WTC11 (cell line): ENCODE results near the gene RAI1. TPM values are rescaled to one million over a fixed set of nuclear protein-coding genes. Genes with fewer than 3 reads are reported as not detected.

Experiments
- ATAC-seq: fragments of 200-7000 bp; cut with Tn5 transposase; 2 replicates; pipeline ENCODE4 v1.10.0; 2021; ENCODE audit warnings: mild to moderate bottlenecking, moderate library complexity
- CTCF ChIA-PET: fragments of 300-600 bp; sonication (Branson Sonifier 250); formaldehyde crosslinking; loops from one replicate; lab custom pipeline; 2021; ENCODE audit warnings: antibody characterized with exemption; lab: Charles Lee
- POLR2A ChIA-PET: fragments of 350-600 bp; sonication (Branson Sonifier 250); formaldehyde crosslinking; loops from one replicate; lab custom pipeline; 2021; ENCODE audit warnings: antibody characterized with exemption; lab: Charles Lee
- DNase-seq: peaks from one replicate; pipeline ENCODE4 v3.0.0; 2021; ENCODE audit warnings: low spot score
- H3K27ac Mint-ChIP-seq: 2 replicates; pipeline ENCODE4 v1.8.0; 2021; ENCODE audit warnings: mixed read lengths
- H3K27me3 Mint-ChIP-seq: 2 replicates; pipeline ENCODE4 v1.8.0; 2021; ENCODE audit warnings: low read depth, mild to moderate bottlenecking, moderate library complexity, mixed read lengths
- H3K36me3 Mint-ChIP-seq: 2 replicates; pipeline ENCODE4 v1.8.0; 2021; ENCODE audit warnings: mixed read lengths
- H3K4me1 Mint-ChIP-seq: 2 replicates; pipeline ENCODE4 v1.8.0; 2022; ENCODE audit warnings: mixed read lengths
- H3K4me3 Mint-ChIP-seq: 2 replicates; pipeline ENCODE4 v1.8.0; 2021; ENCODE audit warnings: mild to moderate bottlenecking, moderate library complexity, mixed read lengths
- H3K9me3 Mint-ChIP-seq: 2 replicates; pipeline ENCODE4 v1.8.0; 2021; ENCODE audit warnings: mixed read lengths
- CREB1 ChIP-seq: sonication (generic); formaldehyde crosslinking; IDR thresholded peaks from 2 replicates; pipeline ENCODE4 v1.8.0; 2023; ENCODE audit warnings: mild to moderate bottlenecking, missing genetic modification reagents
- EMX1 ChIP-seq: fragments of 250-450 bp; sonication (Bioruptor Pico); IDR thresholded peaks from 2 replicates; pipeline ENCODE4 v1.8.0; 2021; ENCODE audit warnings: mild to moderate bottlenecking
- FOXP1 ChIP-seq: sonication (generic); formaldehyde crosslinking; IDR thresholded peaks from 2 replicates; pipeline ENCODE4 v1.8.0; 2022; ENCODE audit warnings: missing genetic modification reagents, mild to moderate bottlenecking, moderate library complexity, borderline replicate concordance
- JAZF1 ChIP-seq: fragments of 250-450 bp; sonication (Bioruptor Pico); IDR thresholded peaks from 2 replicates; pipeline ENCODE4 v1.9.0; 2021; ENCODE audit warnings: moderate library complexity, mild to moderate bottlenecking, inconsistent platforms
- MXD4 ChIP-seq: fragments of 250-450 bp; sonication (Bioruptor Pico); IDR thresholded peaks from 2 replicates; pipeline ENCODE4 v1.8.0; 2021; ENCODE audit warnings: mild to moderate bottlenecking, moderate library complexity, borderline replicate concordance
- NFYB ChIP-seq: sonication (generic); formaldehyde crosslinking; conservative IDR thresholded peaks from 2 replicates; pipeline ENCODE4 v1.8.0; 2022; ENCODE audit warnings: low read depth, missing genetic modification reagents
- NR1H2 ChIP-seq: sonication (generic); formaldehyde crosslinking; IDR thresholded peaks from 2 replicates; pipeline ENCODE4 v1.9.0; 2021; ENCODE audit warnings: mild to moderate bottlenecking, moderate library complexity, missing genetic modification reagents
- NR3C1 ChIP-seq: sonication (generic); formaldehyde crosslinking; conservative IDR thresholded peaks from 2 replicates; pipeline ENCODE4 v1.8.1; 2023; ENCODE audit warnings: low read depth, mild to moderate bottlenecking, missing genetic modification reagents
- TCF7 ChIP-seq: sonication (generic); formaldehyde crosslinking; IDR thresholded peaks from 2 replicates; pipeline ENCODE4 v1.8.0; 2022; ENCODE audit warnings: mild to moderate bottlenecking, low read depth, missing genetic modification reagents, moderate library complexity
- TEAD4 ChIP-seq: sonication (generic); formaldehyde crosslinking; IDR thresholded peaks from 2 replicates; pipeline ENCODE4 v1.8.0; 2022; ENCODE audit warnings: mild to moderate bottlenecking, missing genetic modification reagents
- ZNF219 ChIP-seq: sonication (generic); formaldehyde crosslinking; IDR thresholded peaks from 2 replicates; pipeline ENCODE4 v1.8.0; 2023; ENCODE audit warnings: missing genetic modification reagents, mild to moderate bottlenecking, borderline replicate concordance
- ZNF263 ChIP-seq: sonication (generic); formaldehyde crosslinking; IDR thresholded peaks from 2 replicates; pipeline ENCODE4 v1.8.1; 2022; ENCODE audit warnings: low read depth, mild to moderate bottlenecking, moderate library complexity, missing genetic modification reagents
- ZNF317 ChIP-seq: sonication (generic); formaldehyde crosslinking; IDR thresholded peaks from 2 replicates; pipeline ENCODE4 v1.8.1; 2023; ENCODE audit warnings: low read depth, mild to moderate bottlenecking, moderate library complexity, missing genetic modification reagents, borderline replicate concordance
- total RNA-seq: library from RNA; stranded (reverse); gene quantifications from 3 replicates; pipeline ENCODE4 v1.2.3, GENCODE V29; 2021
- TF ChIP-seq, protein P1 (sequence below): sonication (generic); formaldehyde crosslinking; IDR thresholded peaks from 2 replicates; pipeline ENCODE4 v1.8.0; 2023; ENCODE audit warnings: mild to moderate bottlenecking, missing genetic modification reagents
- TF ChIP-seq, protein P2 (sequence below): sonication (generic); formaldehyde crosslinking; IDR thresholded peaks from 2 replicates; pipeline ENCODE4 v1.8.0; 2022; ENCODE audit warnings: mild to moderate bottlenecking, missing genetic modification reagents
- TF ChIP-seq, protein P3 (sequence below): sonication (generic); formaldehyde crosslinking; IDR thresholded peaks from 2 replicates; pipeline ENCODE4 v1.8.1; 2023; ENCODE audit warnings: mild to moderate bottlenecking, missing genetic modification reagents
- TF ChIP-seq, protein P4 (sequence below): fragments of 250-450 bp; sonication (Bioruptor Pico); IDR thresholded peaks from 2 replicates; pipeline ENCODE4 v1.9.0; 2021; ENCODE audit warnings: mild to moderate bottlenecking
- TF ChIP-seq, protein P5 (sequence below): sonication (generic); formaldehyde crosslinking; IDR thresholded peaks from 2 replicates; pipeline ENCODE4 v1.8.1; 2022; ENCODE audit warnings: mild to moderate bottlenecking, missing genetic modification reagents, moderate library complexity, borderline replicate concordance
- TF ChIP-seq, protein P6 (sequence below): fragments of 250-450 bp; sonication (Bioruptor Pico); IDR thresholded peaks from 2 replicates; pipeline ENCODE4 v1.8.0; 2021; ENCODE audit warnings: mild to moderate bottlenecking
- TF ChIP-seq, protein P7 (sequence below): fragments of 200-600 bp; IDR thresholded peaks from 2 replicates; pipeline ENCODE4 v1.8.0; 2022; ENCODE audit warnings: antibody characterized with exemption

The RAI1 gene
- total RNA-seq, 1 experiment from 2014 or later, result 12.7 TPM

DNA sequence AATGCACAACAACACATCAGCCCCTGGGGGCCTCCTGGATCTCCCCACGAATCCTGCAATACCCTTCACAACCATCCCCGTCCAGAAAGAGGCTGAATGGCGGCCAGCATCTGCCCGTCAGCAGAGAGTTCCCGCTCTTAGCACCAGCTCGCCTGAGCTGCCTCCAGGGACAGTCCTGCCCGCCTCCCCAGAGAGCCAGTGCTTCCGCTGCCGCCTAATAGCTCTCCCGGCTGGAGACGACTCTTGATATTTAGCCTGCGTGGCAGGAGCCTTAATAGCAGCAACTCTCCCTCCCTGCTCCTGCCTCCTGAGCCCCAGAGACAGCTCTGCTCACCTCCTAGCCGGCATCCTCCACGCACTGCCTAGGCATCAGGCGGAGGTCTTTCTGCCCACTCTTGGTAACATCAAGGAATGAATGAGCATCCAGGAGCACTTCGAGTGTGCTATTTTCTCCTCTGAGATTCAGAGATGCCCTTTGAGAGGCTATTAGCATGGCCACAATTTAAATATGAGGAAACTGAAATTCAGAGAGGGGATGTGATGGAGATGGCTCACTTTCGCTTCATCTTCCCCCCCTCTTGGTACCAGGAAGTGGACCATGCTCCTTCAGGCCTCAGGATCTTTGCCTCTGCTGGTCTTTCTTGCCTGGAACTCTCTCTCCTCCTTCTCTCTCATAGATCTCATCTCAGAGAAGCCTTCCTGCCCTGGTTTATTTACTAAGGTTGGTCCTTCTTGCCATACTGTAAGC is 67.9 kb downstream of the RAI1 start:
- ATAC-seq (peak; percentile 4), DNase-seq (peak; percentile 52)
- Mint-ChIP-seq H3K27me3 (no peaks in the 10 kb centered on the region), H3K4me1 (peaks cover 57% of the 10 kb centered on the region), H3K27ac (peak overlapping the region; percentile 91), H3K36me3 (no peaks in the 10 kb centered on the region), H3K4me3 (peak overlapping the region; percentile 14), H3K9me3 (peaks cover 3% of the 10 kb centered on the region; the same call in 1 of the 2 replicates)
- TF ChIP-seq FOXP1 (CRISPR knock-in tag) (no peak), NFYB (CRISPR knock-in tag) (no peak), ZNF219 (CRISPR knock-in tag) (no peak), MXD4 (CRISPR knock-in tag) (no peak), NR1H2 (CRISPR knock-in tag) (no peak), EMX1 (CRISPR knock-in tag) (no peak), NR3C1 (no peak), JAZF1 (CRISPR knock-in tag) (no peak), TCF7 (CRISPR knock-in tag) (no peak), ZNF263 (CRISPR knock-in tag) (no peak), ZNF317 (no peak), CREB1 (no peak), TEAD4 (no peak)
- TF ChIP-seq, protein P1, sequence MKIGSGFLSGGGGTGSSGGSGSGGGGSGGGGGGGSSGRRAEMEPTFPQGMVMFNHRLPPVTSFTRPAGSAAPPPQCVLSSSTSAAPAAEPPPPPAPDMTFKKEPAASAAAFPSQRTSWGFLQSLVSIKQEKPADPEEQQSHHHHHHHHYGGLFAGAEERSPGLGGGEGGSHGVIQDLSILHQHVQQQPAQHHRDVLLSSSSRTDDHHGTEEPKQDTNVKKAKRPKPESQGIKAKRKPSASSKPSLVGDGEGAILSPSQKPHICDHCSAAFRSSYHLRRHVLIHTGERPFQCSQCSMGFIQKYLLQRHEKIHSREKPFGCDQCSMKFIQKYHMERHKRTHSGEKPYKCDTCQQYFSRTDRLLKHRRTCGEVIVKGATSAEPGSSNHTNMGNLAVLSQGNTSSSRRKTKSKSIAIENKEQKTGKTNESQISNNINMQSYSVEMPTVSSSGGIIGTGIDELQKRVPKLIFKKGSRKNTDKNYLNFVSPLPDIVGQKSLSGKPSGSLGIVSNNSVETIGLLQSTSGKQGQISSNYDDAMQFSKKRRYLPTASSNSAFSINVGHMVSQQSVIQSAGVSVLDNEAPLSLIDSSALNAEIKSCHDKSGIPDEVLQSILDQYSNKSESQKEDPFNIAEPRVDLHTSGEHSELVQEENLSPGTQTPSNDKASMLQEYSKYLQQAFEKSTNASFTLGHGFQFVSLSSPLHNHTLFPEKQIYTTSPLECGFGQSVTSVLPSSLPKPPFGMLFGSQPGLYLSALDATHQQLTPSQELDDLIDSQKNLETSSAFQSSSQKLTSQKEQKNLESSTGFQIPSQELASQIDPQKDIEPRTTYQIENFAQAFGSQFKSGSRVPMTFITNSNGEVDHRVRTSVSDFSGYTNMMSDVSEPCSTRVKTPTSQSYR (CRISPR knock-in tag), result no peak
- TF ChIP-seq, protein P2, sequence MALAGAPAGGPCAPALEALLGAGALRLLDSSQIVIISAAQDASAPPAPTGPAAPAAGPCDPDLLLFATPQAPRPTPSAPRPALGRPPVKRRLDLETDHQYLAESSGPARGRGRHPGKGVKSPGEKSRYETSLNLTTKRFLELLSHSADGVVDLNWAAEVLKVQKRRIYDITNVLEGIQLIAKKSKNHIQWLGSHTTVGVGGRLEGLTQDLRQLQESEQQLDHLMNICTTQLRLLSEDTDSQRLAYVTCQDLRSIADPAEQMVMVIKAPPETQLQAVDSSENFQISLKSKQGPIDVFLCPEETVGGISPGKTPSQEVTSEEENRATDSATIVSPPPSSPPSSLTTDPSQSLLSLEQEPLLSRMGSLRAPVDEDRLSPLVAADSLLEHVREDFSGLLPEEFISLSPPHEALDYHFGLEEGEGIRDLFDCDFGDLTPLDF, result no peak
- TF ChIP-seq, protein P3, sequence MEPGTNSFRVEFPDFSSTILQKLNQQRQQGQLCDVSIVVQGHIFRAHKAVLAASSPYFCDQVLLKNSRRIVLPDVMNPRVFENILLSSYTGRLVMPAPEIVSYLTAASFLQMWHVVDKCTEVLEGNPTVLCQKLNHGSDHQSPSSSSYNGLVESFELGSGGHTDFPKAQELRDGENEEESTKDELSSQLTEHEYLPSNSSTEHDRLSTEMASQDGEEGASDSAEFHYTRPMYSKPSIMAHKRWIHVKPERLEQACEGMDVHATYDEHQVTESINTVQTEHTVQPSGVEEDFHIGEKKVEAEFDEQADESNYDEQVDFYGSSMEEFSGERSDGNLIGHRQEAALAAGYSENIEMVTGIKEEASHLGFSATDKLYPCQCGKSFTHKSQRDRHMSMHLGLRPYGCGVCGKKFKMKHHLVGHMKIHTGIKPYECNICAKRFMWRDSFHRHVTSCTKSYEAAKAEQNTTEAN (CRISPR knock-in tag), result no peak
- TF ChIP-seq, protein P4, sequence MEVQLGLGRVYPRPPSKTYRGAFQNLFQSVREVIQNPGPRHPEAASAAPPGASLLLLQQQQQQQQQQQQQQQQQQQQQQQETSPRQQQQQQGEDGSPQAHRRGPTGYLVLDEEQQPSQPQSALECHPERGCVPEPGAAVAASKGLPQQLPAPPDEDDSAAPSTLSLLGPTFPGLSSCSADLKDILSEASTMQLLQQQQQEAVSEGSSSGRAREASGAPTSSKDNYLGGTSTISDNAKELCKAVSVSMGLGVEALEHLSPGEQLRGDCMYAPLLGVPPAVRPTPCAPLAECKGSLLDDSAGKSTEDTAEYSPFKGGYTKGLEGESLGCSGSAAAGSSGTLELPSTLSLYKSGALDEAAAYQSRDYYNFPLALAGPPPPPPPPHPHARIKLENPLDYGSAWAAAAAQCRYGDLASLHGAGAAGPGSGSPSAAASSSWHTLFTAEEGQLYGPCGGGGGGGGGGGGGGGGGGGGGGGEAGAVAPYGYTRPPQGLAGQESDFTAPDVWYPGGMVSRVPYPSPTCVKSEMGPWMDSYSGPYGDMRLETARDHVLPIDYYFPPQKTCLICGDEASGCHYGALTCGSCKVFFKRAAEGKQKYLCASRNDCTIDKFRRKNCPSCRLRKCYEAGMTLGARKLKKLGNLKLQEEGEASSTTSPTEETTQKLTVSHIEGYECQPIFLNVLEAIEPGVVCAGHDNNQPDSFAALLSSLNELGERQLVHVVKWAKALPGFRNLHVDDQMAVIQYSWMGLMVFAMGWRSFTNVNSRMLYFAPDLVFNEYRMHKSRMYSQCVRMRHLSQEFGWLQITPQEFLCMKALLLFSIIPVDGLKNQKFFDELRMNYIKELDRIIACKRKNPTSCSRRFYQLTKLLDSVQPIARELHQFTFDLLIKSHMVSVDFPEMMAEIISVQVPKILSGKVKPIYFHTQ (CRISPR knock-in tag), result no peak
- TF ChIP-seq, protein P5, sequence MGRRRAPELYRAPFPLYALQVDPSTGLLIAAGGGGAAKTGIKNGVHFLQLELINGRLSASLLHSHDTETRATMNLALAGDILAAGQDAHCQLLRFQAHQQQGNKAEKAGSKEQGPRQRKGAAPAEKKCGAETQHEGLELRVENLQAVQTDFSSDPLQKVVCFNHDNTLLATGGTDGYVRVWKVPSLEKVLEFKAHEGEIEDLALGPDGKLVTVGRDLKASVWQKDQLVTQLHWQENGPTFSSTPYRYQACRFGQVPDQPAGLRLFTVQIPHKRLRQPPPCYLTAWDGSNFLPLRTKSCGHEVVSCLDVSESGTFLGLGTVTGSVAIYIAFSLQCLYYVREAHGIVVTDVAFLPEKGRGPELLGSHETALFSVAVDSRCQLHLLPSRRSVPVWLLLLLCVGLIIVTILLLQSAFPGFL, result no peak
- TF ChIP-seq, protein P6, sequence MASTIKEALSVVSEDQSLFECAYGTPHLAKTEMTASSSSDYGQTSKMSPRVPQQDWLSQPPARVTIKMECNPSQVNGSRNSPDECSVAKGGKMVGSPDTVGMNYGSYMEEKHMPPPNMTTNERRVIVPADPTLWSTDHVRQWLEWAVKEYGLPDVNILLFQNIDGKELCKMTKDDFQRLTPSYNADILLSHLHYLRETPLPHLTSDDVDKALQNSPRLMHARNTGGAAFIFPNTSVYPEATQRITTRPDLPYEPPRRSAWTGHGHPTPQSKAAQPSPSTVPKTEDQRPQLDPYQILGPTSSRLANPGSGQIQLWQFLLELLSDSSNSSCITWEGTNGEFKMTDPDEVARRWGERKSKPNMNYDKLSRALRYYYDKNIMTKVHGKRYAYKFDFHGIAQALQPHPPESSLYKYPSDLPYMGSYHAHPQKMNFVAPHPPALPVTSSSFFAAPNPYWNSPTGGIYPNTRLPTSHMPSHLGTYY (CRISPR knock-in tag), result no peak
- TF ChIP-seq, protein P7, sequence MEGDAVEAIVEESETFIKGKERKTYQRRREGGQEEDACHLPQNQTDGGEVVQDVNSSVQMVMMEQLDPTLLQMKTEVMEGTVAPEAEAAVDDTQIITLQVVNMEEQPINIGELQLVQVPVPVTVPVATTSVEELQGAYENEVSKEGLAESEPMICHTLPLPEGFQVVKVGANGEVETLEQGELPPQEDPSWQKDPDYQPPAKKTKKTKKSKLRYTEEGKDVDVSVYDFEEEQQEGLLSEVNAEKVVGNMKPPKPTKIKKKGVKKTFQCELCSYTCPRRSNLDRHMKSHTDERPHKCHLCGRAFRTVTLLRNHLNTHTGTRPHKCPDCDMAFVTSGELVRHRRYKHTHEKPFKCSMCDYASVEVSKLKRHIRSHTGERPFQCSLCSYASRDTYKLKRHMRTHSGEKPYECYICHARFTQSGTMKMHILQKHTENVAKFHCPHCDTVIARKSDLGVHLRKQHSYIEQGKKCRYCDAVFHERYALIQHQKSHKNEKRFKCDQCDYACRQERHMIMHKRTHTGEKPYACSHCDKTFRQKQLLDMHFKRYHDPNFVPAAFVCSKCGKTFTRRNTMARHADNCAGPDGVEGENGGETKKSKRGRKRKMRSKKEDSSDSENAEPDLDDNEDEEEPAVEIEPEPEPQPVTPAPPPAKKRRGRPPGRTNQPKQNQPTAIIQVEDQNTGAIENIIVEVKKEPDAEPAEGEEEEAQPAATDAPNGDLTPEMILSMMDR, result no peak
- ChIA-PET POLR2A (interaction anchor here (1.0 to 1.2 kb wide), 2 partner anchors 8 to 87 kb away, joined by 4 to 7 read pairs; partner anchors contain the start of gene SREBF1), CTCF (interaction anchor here (0.6 to 3.9 kb wide), 13 partner anchors 9 to 170 kb away, joined by 3 to 19 read pairs (median 4); no protein-coding TSS in a partner anchor)
